ENCODE measurements around the gene SFXN5. TPM values are rescaled to one million over a fixed set of nuclear protein-coding genes. Genes with fewer than 3 reads are reported as not detected.

Gene SFXN5
- total RNA-seq, 3 donors from 2014 or later (not counting 1 experiment from before 2014, with no cell fraction given) = 15.3 to 22.3 (median 19.8) TPM

DNA sequence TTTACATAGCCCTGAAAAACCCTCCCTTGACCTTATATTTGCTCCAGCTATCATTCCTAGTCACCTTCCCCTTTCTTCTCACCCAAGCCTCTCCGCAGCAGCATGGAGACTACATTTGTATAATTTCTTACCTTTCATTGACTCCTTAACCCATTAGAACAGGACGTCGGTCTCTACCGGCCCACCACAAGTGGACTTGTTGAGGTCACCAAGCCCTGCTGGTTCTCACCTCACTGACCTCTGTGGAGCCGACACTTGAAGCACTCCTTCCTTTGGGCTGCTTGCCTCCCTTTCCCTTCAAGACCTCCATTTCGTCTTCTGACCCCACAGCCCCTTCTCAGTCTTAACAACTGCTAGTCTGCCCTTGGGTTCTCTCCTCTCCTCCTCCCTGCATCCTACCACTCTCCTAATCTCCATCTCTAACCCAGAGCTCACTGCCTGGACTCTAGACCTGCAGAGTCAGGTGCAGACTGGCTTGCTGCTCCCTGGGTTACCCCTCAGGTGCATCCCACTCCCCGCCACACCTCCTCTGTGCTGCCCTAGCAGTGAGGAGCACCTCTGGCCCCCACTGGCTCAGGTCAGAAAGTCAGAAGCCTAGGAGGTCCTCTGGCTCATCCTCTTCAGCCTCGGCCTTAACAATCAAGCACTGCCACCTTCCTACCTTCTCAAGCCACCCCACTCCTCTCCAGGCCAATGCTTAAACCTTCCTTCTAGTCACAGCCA is 5.3 kb upstream of the SFXN5 start:
- intact Hi-C loops (cut with micrococcal nuclease) = no loop called here
- Mint-ChIP-seq H3K27ac (no peak overlapping the region), H3K36me3 (no peaks in the 10 kb centered on the region), H3K4me3 (no peak overlapping the region), H3K27me3 (ENCODE audit: low read depth in 2 of 2) (peaks cover 0 to 20% of the 10 kb centered on the region in 2 donors), H3K4me1 (peaks cover 5 to 10% of the 10 kb centered on the region in 2 donors), H3K9me3 (no peaks in the 10 kb centered on the region)
- ATAC-seq (no peak), DNase-seq (no peak)
- H3K36me3 ChIP-seq (ENCODE audit: control insufficient read depth, insufficient read depth, low read length) = no peaks in the 10 kb centered on the region
- no peak overlapping the region for H3K4me3 ChIP-seq (ENCODE audit: low read length)
- peaks cover 5% of the 10 kb centered on the region for H3K4me1 ChIP-seq (ENCODE audit: control insufficient read depth, insufficient read depth, low read length)
- H3K27ac ChIP-seq (ENCODE audit: low read length) = no peak overlapping the region
- TF ChIP-seq, protein P1, sequence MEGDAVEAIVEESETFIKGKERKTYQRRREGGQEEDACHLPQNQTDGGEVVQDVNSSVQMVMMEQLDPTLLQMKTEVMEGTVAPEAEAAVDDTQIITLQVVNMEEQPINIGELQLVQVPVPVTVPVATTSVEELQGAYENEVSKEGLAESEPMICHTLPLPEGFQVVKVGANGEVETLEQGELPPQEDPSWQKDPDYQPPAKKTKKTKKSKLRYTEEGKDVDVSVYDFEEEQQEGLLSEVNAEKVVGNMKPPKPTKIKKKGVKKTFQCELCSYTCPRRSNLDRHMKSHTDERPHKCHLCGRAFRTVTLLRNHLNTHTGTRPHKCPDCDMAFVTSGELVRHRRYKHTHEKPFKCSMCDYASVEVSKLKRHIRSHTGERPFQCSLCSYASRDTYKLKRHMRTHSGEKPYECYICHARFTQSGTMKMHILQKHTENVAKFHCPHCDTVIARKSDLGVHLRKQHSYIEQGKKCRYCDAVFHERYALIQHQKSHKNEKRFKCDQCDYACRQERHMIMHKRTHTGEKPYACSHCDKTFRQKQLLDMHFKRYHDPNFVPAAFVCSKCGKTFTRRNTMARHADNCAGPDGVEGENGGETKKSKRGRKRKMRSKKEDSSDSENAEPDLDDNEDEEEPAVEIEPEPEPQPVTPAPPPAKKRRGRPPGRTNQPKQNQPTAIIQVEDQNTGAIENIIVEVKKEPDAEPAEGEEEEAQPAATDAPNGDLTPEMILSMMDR (IDR thresholded peaks at IDR 0.05) = no peak
- H3K27me3 ChIP-seq (ENCODE audit: control insufficient read depth, insufficient read depth, low read length) = no peaks in the 10 kb centered on the region
- WGBS (ENCODE audit: insufficient coverage) = 88% methylated on average over 8 of the region's 8 CpGs
- no peaks in the 10 kb centered on the region for H3K9me3 ChIP-seq (ENCODE audit: control insufficient read depth, insufficient read depth, low read length)

DNA sequence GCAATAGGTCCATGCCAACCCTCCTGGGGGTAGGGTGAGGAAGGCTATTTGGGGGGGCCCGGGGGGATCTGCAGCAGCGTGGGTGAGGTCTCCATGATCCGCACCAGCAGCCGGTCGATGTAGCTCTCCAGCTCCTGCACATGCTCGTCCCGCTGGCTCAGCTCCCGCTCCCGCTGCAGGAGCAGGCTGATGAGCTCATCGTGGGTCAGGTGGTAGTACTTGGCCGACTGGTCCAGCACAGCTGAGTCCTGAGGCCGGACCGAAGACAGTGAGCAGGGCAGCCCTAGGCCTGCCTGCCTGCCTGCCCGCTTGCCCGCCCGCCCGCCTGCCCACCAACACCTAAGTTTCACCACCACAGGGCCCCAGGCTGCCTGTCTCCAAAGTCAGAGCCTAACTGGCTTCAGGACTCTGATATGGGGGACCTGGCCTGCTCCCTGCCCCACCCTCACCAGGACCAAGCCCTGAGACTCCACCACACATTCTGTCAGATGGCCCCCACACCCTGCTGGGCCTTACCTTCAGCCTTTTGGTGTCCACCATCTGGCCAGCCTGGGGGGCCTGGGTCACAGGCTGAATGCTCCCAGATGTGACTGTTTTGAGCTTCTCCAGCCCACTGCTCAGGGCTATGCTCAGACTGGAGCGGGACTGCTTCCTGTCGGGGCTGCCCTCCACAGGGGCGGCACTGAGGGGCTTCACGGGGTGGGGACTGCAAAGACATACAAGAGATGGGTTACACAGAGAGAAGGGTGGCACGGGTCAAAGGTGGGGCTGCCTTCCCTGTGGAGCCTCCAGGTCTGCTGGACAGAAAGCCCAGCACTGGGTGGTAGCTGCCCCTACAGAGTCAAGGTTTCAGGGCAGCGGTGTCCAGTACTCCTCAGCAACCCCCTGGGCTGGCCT is 4.2 kb upstream of the SFXN5 start:
- H3K4me3 Mint-ChIP-seq = no peak overlapping the region
- peaks cover 0 to 20% of the 10 kb centered on the region in 2 donors for H3K27me3 Mint-ChIP-seq (ENCODE audit: low read depth in 2 of 2)
- no peak for DNase-seq
- TF ChIP-seq, protein P1 (IDR thresholded peaks at IDR 0.05) = no peak
- intact Hi-C loops (cut with micrococcal nuclease) = no loop called here
- Histone ChIP-seq H3K4me3 (ENCODE audit: low read length) (no peak overlapping the region), H3K27me3 (ENCODE audit: control insufficient read depth, insufficient read depth, low read length) (no peaks in the 10 kb centered on the region), H3K36me3 (ENCODE audit: control insufficient read depth, insufficient read depth, low read length) (no peaks in the 10 kb centered on the region), H3K4me1 (ENCODE audit: control insufficient read depth, insufficient read depth, low read length) (peaks cover 8% of the 10 kb centered on the region), H3K9me3 (ENCODE audit: control insufficient read depth, insufficient read depth, low read length) (no peaks in the 10 kb centered on the region), H3K27ac (ENCODE audit: low read length) (no peak overlapping the region)
- no peaks in the 10 kb centered on the region for H3K36me3 Mint-ChIP-seq
- H3K4me1 Mint-ChIP-seq = peaks cover 9 to 16% of the 10 kb centered on the region in 2 donors
- no peak overlapping the region for H3K27ac Mint-ChIP-seq
- no peaks in the 10 kb centered on the region for H3K9me3 Mint-ChIP-seq
- WGBS (ENCODE audit: insufficient coverage) = 93% methylated on average over 23 of the region's 23 CpGs
- ATAC-seq = no peak

DNA sequence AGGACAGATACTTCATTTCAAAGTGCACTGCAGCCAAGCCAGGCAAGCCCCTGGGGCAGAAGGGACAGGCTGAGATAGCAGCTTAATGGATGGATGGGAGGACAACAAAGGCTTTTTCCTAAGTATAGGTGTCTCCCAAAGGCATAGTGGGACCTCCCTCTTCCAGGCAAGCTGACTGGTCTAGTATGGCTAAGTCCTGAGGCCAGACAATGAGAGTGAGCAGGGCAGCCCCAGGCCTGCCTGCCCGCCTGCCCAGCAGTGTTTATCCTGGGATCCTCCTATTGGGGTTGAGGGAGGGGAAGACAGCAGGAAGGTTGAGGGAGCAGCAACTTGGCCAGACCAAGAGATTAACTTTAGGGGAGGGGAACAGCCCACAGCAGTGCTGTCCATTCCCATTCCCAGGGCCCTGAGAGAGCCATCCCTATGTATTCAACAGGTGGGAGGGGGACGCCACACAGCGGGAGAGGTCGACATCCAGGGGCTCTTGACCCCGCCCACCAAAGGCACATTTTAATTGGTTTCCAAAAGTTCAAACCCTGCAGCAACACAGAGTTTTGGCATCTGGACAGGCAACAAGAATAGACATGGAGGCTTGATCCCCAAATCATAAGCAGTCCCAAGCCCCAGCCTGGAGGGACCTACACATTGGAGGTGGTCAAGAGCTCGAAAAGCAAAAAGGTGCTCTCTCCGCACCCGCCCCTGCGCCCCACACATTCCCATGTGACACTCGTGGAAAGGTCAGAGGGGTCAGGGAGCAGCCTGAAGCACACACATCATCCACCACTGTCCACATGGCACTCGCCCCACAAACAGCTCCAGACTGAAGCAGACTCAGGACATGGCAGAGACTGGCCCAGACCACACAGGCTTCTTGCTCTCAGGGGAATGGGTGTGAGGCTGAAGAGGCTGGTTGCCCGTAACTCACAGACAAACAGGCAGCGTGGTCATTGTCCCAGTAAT is 2.9 kb upstream of the SFXN5 start:
- no peak overlapping the region for H3K4me3 Mint-ChIP-seq
- ATAC-seq = no peak
- peaks cover 16% of the 10 kb centered on the region for H3K4me1 ChIP-seq (ENCODE audit: control insufficient read depth, insufficient read depth, low read length)
- no peak for DNase-seq
- TF ChIP-seq, protein P1 (IDR thresholded peaks at IDR 0.05) = no peak
- H3K4me3 ChIP-seq (ENCODE audit: low read length) = no peak overlapping the region
- 88% methylated on average over 13 of the region's 13 CpGs for WGBS (ENCODE audit: insufficient coverage)
- H3K36me3 ChIP-seq (ENCODE audit: control insufficient read depth, insufficient read depth, low read length) = no peaks in the 10 kb centered on the region
- no peak overlapping the region for H3K27ac Mint-ChIP-seq
- H3K9me3 Mint-ChIP-seq = no peaks in the 10 kb centered on the region
- H3K4me1 Mint-ChIP-seq = peaks cover 19 to 27% of the 10 kb centered on the region in 2 donors
- no peaks in the 10 kb centered on the region for H3K9me3 ChIP-seq (ENCODE audit: control insufficient read depth, insufficient read depth, low read length)
- peaks cover 0 to 19% of the 10 kb centered on the region in 2 donors for H3K27me3 Mint-ChIP-seq (ENCODE audit: low read depth in 2 of 2)
- no peaks in the 10 kb centered on the region for H3K27me3 ChIP-seq (ENCODE audit: control insufficient read depth, insufficient read depth, low read length)
- no peak overlapping the region for H3K27ac ChIP-seq (ENCODE audit: low read length)
- no peaks in the 10 kb centered on the region for H3K36me3 Mint-ChIP-seq
- intact Hi-C loops (cut with micrococcal nuclease) = loop anchor here (5.0 kb wide), 1 partner anchor 103 kb away; no protein-coding TSS in a partner anchor
